HG03159 (cell line): Measurements from ENCODE around the gene RCN2.
"Not testable (repeated sequence)": the region's sequence is repeated elsewhere in the genome, so short reads cannot be mapped to it uniquely, and the experiment has no call there.

Source experiments
- ATAC-seq: cut with Tn5 transposase; IDR thresholded peaks from one replicate; pipeline ENCODE4 v1.9.1; 2021; ENCODE audit warnings: mild to moderate bottlenecking, moderate library complexity; ENCODE audit not compliant: unreplicated experiment

Gene RCN2

GRCh38 chr15:76932135-76932966 is 802 bp downstream of the RCN2 start:
- ATAC-seq, result no peak

DNA sequence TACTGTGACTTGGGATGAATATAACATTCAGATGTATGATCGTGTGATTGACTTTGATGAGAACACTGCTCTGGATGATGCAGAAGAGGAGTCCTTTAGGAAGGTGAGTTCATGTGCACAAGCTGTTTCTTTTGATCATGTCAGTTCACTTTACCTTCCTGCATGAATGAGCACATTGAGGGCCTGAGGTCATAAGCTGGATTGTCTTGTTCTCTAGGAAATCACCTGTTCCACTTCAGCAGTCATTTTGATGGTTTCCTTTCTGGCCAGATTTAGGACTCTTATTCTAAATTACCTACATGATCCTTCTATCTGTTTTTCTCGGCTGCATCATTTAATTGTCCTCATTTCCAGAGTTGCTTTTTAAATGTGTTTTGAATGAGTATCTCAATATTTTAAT is 4.1 kb downstream of the RCN2 start:
- no peak for ATAC-seq

- ATAC-seq, result no peak
These were observed 5.1 kb downstream of the RCN2 start for GRCh38 chr15:76936671-76937070.

DNA sequence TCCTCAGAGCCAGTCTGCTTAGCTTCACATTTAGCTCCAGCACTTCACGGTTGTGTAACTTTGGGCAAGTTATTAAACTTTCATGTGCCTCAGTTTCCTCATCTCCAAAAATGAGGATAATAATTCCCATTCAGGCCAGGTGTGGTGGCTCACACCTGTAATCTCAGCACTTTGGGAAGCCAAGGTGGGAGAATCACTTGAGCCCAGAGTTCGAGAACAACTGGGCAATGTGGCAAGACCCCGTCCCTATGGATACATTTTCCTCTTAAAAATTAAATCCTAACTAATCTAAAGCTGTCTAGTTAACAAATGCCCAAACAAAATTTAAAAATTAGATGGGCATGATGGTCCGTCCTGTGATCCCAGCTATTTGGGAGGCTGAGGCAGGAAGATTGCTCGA is 7.2 kb downstream of the RCN2 start:
- no peak for ATAC-seq

DNA sequence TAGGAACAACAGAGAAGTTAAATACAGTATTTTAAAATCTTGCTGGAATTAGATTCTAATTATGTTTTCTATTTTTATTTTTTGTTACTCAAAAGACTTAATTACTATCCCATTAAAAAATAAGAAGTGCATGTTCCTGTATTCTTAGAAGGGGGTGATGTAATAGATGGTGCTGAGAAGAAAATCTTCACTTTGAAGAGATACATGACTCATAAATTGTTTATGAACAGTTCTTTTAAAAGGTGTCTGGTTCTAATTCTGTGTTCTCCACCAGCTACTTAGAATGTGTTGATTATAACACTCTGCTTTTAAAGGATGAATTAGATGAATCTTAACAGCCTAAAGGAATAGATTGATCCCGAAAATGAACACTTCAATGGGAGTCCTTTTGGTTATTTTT is 8.2 kb downstream of the RCN2 start:
- ATAC-seq, result no peak

DNA sequence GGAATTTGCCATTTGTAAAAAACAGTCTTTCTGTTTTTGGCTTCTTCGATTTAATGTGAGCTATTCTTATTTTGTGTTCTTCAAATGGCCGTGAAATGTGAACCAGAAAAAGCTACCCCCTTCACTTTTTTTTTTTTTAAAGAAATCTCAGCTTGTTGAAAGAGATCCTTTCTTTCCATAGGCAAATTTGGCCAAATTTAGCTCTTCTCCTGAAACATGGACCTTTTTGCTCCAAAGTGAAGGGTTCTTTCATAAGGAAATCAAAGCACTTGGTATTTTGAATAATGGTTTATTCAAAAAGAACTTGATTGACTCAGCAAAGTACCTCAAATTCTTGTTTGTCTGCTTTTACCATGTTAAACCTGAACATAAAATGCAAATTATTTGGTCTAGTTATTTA is 10.1 kb downstream of the RCN2 start:
- no peak for ATAC-seq

- no peak for ATAC-seq
These were observed 10.8 kb downstream of the RCN2 start for GRCh38 chr15:76942331-76942730.

GRCh38 chr15:76945494-76946093 is 14.0 kb downstream of the RCN2 start:
- no peak for ATAC-seq

GRCh38 chr15:76947454-76947853 is 15.9 kb downstream of the RCN2 start:
- no peak for ATAC-seq

DNA sequence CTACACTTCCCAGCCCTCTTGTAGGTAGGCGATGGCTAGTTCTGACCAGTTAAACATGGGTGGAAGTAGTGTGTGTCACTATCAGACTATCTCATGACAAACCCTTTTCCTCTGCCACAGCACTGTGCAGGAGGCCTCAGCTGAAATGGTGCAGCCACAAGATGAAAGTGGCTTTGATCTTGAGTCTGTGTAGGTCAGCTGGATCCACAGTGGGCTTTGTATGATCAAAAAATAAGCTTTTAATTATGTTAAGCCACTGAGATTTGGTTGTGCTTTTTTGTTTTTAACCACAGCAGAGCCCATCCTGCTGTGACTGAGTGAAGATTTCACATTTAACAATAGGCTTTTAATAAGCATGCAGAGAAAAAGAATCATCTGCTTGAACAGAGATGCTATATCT is 19.7 kb downstream of the RCN2 start:
- ATAC-seq, result no peak

- no peak for ATAC-seq
These were observed 22.4 kb downstream of the RCN2 start for GRCh38 chr15:76953913-76954312.

DNA sequence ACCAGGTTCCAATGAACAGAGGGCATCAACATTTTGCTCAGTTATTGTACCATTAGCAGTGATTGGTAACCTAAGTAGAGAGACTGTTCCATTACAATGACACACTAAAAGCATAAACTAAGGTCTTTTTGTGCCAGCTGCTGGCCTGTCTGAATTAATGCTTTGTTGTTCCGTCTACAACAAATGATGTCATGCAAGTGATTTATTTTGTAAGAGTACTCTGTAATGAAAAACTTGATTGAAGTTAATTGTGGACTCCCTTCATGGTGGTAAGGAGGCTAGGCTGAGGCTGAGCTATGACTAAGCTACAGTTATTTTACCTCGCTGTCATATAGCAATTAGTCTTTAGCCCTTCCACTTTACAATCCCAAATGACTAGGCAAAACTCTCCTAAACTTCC is 23.2 kb downstream of the RCN2 start:
- no peak for ATAC-seq

DNA sequence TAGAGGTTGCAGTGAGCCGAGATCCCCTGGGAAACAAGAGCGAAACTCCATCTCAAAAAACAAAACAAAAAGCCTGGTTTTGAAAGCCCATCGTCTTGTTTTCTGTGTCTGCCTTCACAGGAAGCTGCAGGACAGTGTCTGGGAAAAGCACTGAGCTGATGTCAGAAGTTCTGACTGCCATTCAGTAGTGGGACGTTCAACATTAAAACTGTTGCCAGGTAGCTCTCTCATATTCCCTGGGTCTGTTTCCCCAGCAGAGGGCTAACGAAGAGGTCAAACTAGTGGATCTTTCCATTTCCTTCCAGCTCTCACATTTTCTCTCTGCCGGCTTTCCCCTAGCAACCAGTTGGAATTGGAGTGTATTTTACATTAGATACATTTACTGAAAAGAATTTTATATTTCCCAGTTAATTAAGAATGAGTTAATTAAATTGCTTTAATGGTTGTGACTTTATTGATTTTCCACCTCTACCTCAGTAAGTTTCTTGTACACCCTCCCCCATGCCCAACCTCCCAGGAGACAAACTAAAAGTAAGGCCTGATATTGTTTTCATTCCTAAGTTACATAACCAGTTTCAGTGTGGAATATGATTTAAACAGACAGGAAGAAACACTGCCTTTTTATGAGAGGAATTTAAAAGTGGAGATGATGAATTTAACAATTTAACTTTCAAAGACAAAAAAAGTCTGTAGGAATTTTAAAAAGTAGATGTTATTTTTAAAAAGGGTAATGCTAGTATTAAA is 29.9 kb downstream of the RCN2 start:
- no peak for ATAC-seq

GRCh38 chr15:76962337-76963013 is 30.9 kb downstream of the RCN2 start:
- ATAC-seq, result no peak

- ATAC-seq, result no peak
These were observed 32.0 kb downstream of the RCN2 start for GRCh38 chr15:76963596-76963995.

- ATAC-seq, result no peak
These were observed 32.6 kb downstream of the RCN2 start for GRCh38 chr15:76964157-76964556.

DNA sequence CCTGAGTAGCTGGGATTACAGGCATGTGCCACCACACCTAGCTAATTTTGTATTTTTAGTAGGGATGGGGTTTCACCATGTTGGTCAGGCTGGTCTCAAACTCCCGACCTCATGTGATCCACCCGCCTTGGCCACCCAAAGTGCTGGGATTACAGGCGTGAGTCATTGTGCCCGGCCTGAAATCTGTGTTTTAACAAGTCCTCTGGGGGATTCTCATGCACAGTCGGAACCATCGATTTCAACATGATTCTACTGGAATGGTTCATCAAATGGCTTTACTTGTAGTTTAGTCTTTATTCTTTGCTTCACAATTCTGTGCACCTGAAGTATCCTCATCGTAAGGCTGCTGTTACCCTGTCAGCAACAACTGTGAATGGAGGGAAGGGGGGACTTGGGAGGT is 34.5 kb downstream of the RCN2 start:
- ATAC-seq, result not testable (repeated sequence)

DNA sequence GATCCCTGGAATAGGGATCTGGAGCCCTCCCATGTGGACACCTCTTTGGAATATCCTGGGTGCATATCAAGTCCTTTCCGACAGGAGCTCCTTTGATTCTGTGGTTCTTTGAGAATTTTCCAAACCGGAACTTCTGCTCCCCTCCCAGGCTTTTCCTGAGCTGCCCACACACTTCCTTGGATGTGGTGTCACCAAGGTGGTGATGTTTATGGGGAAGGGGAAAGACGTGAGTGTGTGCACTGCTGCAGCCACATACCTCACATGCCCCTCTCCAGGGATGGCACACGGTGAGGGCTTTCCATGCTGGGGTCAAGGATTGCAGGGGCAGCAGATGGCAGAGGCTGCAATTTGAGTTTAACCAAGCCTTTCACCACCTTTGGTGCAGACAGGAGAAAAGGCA is 35.5 kb downstream of the RCN2 start:
- no peak for ATAC-seq

DNA sequence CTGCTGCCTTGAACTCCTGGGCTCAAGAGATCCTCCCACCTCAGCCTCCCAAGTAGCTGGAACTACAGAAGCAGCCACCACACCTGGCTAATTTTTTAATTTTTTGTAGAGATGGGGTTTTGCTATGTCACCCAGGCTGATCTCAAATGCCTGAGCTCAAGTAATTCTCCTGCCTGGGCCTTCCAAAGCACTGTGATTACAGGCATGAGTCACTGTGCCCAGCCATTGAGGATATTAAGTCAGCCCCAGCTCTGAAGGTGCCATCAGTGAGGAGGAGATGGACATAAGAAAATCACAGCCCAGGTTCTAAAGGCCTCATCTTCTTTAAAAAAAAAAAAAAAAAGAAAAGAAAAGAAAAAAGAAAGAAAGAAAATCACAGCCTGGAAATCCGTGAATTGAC is 36.8 kb downstream of the RCN2 start:
- ATAC-seq, result no peak

DNA sequence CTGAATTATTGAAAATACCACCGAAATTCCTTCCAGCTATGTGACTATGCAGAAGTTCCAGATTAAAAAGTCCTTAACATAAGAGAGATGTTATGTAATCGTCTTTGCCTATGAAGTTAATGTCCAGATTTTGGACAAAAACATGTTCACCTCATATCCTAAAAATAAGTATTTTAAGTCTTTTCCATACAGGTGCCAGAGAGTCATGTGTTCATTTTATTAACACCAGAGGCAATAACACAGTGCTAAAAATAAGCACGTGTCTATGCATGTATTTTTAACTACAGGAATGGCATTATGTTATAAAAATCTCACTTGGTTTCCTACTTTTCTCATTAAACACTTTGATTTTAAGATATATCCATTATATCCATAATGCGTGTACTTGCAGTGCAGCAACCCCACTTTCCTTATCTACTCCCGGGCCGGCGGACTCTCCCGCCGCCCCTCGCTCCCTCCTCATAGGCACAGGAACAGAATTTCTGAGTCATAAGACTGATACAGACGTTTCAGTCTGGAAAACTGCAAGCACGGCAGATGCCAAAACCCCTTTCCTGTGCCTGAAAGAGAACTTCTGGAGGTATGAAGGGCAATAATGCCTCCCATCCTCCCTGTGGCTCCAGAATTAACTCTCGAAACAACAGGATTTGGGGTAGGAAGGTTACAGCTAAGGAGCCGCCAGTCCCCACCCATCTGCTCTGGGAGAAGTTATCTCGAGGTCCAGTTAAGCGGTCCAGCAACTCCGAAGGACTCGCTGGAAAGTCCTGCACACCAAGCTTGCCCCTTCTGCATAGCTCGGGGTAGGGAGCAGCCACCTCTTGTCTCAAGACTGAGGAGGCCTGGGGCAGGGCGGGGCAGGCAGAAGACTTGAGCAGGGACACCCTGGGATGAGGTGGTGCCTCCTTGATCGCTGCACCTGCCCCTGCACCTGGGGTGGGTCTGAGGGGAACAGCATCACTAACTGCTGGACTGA is 41.1 kb downstream of the RCN2 start:
- no peak for ATAC-seq
